IMR-90 (cell line): ENCODE results near the gene SNRPD2.

ENCODE experiments used
- CHD1 ChIP-seq: IDR thresholded peaks from 2 replicates; pipeline ENCODE4 v1.6.1; 2012; ENCODE audit warnings: low read depth, low read length, improper control_type of control experiment
- CTCF ChIP-seq: conservative IDR thresholded peaks from 2 replicates; pipeline ENCODE4 v1.5.1; 2012; ENCODE audit warnings: mild to moderate bottlenecking, low read depth, low read length, improper control_type of control experiment
- MAFK ChIP-seq: IDR thresholded peaks from 2 replicates; pipeline ENCODE4 v1.6.1; 2012; ENCODE audit warnings: low read depth, low read length, improper control_type of control experiment
- MXI1 ChIP-seq: IDR thresholded peaks from 2 replicates; pipeline ENCODE4 v1.6.1; 2012; ENCODE audit warnings: low read depth, mild to moderate bottlenecking, low read length, moderate library complexity, borderline replicate concordance
- NFE2L2 ChIP-seq: fragments of 150-350 bp; IDR thresholded peaks from 2 replicates; pipeline ENCODE4 v1.6.1; 2016; ENCODE audit warnings: low read depth, mild to moderate bottlenecking, low read length
- POLR2A ChIP-seq: IDR thresholded peaks from 2 replicates; pipeline ENCODE4 v1.6.1; 2012; ENCODE audit warnings: mild to moderate bottlenecking, low read depth, low read length
- RAD21 ChIP-seq: IDR thresholded peaks from 2 replicates; pipeline ENCODE4 v1.6.1; 2012; ENCODE audit warnings: low read length, improper control_type of control experiment
- RCOR1 ChIP-seq: IDR thresholded peaks from 2 replicates; pipeline ENCODE4 v1.6.1; 2012; ENCODE audit warnings: mild to moderate bottlenecking, low read length, improper control_type of control experiment; ENCODE audit not compliant: insufficient replicate concordance
- RFX5 ChIP-seq: IDR thresholded peaks from 2 replicates; pipeline ENCODE4 v1.8.0; 2012; ENCODE audit warnings: low read depth, mild to moderate bottlenecking, low read length, moderate library complexity
- SMC3 ChIP-seq: fragments of 150-350 bp; IDR thresholded peaks from 2 replicates; pipeline ENCODE4 v1.6.1; 2016; ENCODE audit warnings: low read depth, mild to moderate bottlenecking, antibody characterized with exemption, low read length, moderate library complexity

DNA sequence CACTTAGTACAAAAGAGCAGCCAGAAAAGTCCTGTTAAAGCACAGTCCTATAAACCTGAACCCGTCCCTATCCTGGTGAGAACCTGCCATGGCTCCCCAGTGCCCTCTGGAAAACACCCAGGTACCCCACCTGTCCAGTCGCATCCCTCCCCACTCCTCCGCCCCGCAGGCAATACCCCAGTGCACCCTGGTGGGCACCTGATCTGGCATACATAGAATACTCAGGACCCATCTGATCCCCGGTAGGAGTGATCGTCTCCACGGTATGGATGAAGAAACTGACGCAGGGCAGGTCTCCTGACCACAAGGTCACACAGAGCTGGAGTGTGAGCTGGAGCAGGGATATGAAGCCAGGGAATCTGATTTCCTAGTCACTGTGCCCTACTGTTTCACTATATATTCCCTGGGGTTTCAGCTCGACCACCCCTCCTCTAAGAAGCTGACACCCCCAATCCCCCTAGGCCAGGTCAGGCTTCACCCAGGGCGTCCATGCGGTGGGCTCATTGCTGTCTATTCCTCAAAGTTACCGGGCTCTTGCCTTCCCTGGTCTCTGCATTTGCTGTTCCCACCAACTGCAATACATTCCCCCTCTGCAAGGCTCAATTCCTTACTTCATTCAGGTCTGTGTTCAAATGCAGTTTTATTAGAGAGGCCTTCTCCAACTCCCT lies 26.4 kb upstream of the SNRPD2 start:
- TF ChIP-seq SMC3 (no peak), RAD21 (no peak), CHD1 (no peak), POLR2A (no peak), CTCF (no peak), RCOR1 (no peak), RFX5 (no peak), NFE2L2 (no peak), MAFK (no peak), MXI1 (no peak)
